Liver (tissue), 3 donors: ENCODE measurements around the gene IL26.

Source experiments
- CTCF ChIP-seq: fragments of 150-350 bp; IDR thresholded peaks from 2 replicates; pipeline ENCODE4 v1.5.1; 2017; ENCODE audit warnings: improper control_type of control experiment, low read depth, low read length; ENCODE audit not compliant: missing input control
- EGR1 ChIP-seq, 2 donors: IDR thresholded peaks; 2 replicates each; pipeline ENCODE4 v1.6.1; 2016 to 2018; ENCODE audit warnings: antibody characterized with exemption in 2 of 2, low read depth in 2 of 2
- HNF4A ChIP-seq, 2 donors: conservative IDR thresholded peaks; 2 replicates each; pipeline ENCODE4 v1.6.1; 2016; ENCODE audit warnings: antibody characterized with exemption in 2 of 2, mild to moderate bottlenecking in 2 of 2
- RAD21 ChIP-seq, 2 donors: IDR thresholded peaks; 2 replicates each; pipeline ENCODE4 v1.6.1; 2016; ENCODE audit warnings: antibody characterized with exemption in 2 of 2, mild to moderate bottlenecking in 2 of 2
- SP1 ChIP-seq: IDR thresholded peaks from 2 replicates; pipeline ENCODE4 v1.6.1; 2018; ENCODE audit warnings: antibody characterized with exemption, mild to moderate bottlenecking
- TAF1 ChIP-seq: conservative IDR thresholded peaks from 2 replicates; pipeline ENCODE4 v1.6.1; 2016; ENCODE audit warnings: antibody characterized with exemption, mild to moderate bottlenecking
- YY1 ChIP-seq: IDR thresholded peaks from 2 replicates; pipeline ENCODE4 v1.6.1; 2016; ENCODE audit warnings: antibody characterized with exemption, mild to moderate bottlenecking
- TF ChIP-seq, protein P1 (sequence below): IDR thresholded peaks from 2 replicates; pipeline ENCODE4 v1.6.1; 2016; ENCODE audit warnings: antibody characterized with exemption
- TF ChIP-seq, protein P2 (sequence below): IDR thresholded peaks from 2 replicates; pipeline ENCODE4 v1.6.1; 2016; ENCODE audit warnings: antibody characterized with exemption
- TF ChIP-seq, protein P3 (sequence below): IDR thresholded peaks from 2 replicates; pipeline ENCODE4 v1.6.1; 2016; ENCODE audit warnings: antibody characterized with exemption
- donor health status: healthy.
- donor health status: healthy.

DNA sequence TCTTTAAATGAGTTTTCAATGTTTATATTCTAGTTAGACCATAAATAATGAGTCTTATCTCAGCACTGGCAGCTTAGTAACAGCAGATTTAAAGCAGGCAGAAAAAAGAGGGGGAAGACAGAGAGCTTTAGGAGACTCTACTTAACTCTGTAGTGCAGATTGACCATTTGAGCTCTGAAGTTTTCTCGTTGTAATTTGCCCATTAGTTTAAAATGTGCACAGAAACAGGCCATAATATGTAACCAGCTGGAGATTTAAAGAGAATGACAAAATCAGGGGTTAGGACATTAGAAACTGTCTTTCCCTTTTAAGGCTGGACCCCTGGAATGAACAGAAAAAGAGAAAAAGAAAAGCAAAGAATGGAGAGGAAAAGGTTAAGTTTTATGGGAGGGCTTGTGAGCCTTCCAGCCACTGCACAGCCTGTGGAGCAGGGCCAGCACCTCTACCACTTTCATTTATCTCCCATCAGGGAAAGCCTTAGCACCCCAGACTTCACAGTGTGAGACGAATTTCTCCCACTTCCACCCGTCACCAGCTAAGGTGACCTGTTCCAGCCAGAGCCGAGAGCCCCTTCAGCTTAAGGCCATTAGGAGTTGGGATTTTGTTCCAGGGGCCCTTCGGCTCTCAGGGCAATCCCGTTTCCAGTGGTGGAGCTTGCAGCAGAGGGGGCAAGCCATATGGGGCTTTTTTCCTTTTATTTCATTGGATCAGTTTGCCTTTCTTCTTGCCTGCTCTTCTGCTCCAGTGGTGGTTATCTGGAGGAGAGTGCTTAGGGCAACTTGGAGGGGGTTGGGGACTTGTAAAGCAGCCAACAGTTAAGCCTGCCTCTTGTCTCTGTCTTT, 19.8 kb upstream of the IL26 start:
- TF ChIP-seq CTCF = no peak
- TF ChIP-seq, protein P1, sequence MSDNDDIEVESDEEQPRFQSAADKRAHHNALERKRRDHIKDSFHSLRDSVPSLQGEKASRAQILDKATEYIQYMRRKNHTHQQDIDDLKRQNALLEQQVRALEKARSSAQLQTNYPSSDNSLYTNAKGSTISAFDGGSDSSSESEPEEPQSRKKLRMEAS = no peak
- no peak for TF ChIP-seq TAF1
- no peak for TF ChIP-seq YY1
- no peak for TF ChIP-seq RAD21 (IDR thresholded peaks at IDR 0.05)
- TF ChIP-seq, protein P2, sequence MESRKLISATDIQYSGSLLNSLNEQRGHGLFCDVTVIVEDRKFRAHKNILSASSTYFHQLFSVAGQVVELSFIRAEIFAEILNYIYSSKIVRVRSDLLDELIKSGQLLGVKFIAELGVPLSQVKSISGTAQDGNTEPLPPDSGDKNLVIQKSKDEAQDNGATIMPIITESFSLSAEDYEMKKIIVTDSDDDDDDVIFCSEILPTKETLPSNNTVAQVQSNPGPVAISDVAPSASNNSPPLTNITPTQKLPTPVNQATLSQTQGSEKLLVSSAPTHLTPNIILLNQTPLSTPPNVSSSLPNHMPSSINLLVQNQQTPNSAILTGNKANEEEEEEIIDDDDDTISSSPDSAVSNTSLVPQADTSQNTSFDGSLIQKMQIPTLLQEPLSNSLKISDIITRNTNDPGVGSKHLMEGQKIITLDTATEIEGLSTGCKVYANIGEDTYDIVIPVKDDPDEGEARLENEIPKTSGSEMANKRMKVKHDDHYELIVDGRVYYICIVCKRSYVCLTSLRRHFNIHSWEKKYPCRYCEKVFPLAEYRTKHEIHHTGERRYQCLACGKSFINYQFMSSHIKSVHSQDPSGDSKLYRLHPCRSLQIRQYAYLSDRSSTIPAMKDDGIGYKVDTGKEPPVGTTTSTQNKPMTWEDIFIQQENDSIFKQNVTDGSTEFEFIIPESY = no peak
- no peak for TF ChIP-seq SP1
- TF ChIP-seq, protein P3, sequence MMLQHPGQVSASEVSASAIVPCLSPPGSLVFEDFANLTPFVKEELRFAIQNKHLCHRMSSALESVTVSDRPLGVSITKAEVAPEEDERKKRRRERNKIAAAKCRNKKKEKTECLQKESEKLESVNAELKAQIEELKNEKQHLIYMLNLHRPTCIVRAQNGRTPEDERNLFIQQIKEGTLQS = no peak
- TF ChIP-seq EGR1 (IDR thresholded peaks at IDR 0.05; ENCODE audit: low read depth in 2 of 2) = no peak
- no peak for TF ChIP-seq HNF4A (conservative IDR thresholded peaks at IDR 0.05)
